ENCODE results near the gene KCNK18. TPM values are rescaled to one million over a fixed set of nuclear protein-coding genes. Genes with fewer than 3 reads are reported as not detected.

KCNK18 gene
- total RNA-seq, 1 experiment from 2014 or later, result not detected

DNA sequence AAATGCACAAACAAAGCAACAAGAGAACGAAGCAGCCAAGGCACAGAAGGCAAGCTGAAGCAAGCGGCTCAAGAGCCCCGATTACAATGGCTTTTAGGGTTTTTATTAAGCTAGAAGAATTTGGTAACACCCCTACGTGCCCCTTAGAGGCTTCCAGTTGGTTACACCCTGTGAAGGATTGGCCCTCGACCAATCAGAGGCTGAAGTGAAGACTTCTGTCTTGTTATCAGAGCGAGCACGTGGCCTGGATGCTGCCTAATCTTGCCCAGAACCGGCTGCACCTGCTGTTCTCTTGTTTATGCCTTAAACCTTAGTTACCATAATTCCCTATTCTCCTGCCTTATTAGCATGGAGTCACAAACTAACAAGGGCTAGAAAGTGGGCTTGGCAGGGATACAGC, 21.4 kb downstream of the KCNK18 start:
- H3K9me3 ChIP-seq (ENCODE audit: insufficient read depth, low read depth), result no peaks in the 10 kb centered on the region
- BruUV-seq (replicated peaks), result no TSS peak
- H3K4me1 ChIP-seq (replicated peaks; ENCODE audit: insufficient read depth), result peaks cover 7% of the 10 kb centered on the region; the same call in 1 of the 2 replicates
- POLR2A ChIA-PET (ENCODE audit: unreplicated experiment), result no interaction called here
- no peaks in the 10 kb centered on the region for H3K27me3 ChIP-seq (ENCODE audit: insufficient read depth, low read depth)
- intact Hi-C loops (cut with micrococcal nuclease; ENCODE audit: unreplicated experiment), result loop anchor here (5.0 kb wide), 1 partner anchor 224 kb away; no protein-coding TSS in a partner anchor
- H3K4me2 ChIP-seq, result no peak overlapping the region
- TF ChIP-seq, protein P1, sequence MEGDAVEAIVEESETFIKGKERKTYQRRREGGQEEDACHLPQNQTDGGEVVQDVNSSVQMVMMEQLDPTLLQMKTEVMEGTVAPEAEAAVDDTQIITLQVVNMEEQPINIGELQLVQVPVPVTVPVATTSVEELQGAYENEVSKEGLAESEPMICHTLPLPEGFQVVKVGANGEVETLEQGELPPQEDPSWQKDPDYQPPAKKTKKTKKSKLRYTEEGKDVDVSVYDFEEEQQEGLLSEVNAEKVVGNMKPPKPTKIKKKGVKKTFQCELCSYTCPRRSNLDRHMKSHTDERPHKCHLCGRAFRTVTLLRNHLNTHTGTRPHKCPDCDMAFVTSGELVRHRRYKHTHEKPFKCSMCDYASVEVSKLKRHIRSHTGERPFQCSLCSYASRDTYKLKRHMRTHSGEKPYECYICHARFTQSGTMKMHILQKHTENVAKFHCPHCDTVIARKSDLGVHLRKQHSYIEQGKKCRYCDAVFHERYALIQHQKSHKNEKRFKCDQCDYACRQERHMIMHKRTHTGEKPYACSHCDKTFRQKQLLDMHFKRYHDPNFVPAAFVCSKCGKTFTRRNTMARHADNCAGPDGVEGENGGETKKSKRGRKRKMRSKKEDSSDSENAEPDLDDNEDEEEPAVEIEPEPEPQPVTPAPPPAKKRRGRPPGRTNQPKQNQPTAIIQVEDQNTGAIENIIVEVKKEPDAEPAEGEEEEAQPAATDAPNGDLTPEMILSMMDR (conservative IDR thresholded peaks at IDR 0.05), result no peak
- no peak for TF ChIP-seq EZH2 (IDR thresholded peaks at IDR 0.05; ENCODE audit: low read depth)
- no peak overlapping the region for H2AFZ ChIP-seq
- no peak overlapping the region for H3K27ac ChIP-seq
- no peaks in the 10 kb centered on the region for H3K9me2 ChIP-seq (ENCODE audit: insufficient read depth)
- no peak overlapping the region for H3K4me3 ChIP-seq
- no peaks in the 10 kb centered on the region for H4K20me1 ChIP-seq (ENCODE audit: insufficient read depth)
- no peak for DNase-seq
- CTCF ChIA-PET, result no interaction called here
- H3K79me2 ChIP-seq (ENCODE audit: low read depth), result no peaks in the 10 kb centered on the region
- H3K36me3 ChIP-seq (ENCODE audit: low read depth), result no peaks in the 10 kb centered on the region
- H3F3A ChIP-seq (ENCODE audit: insufficient read depth, low read depth), result peaks cover 4% of the 10 kb centered on the region; the same call in 1 of the 2 replicates

DNA sequence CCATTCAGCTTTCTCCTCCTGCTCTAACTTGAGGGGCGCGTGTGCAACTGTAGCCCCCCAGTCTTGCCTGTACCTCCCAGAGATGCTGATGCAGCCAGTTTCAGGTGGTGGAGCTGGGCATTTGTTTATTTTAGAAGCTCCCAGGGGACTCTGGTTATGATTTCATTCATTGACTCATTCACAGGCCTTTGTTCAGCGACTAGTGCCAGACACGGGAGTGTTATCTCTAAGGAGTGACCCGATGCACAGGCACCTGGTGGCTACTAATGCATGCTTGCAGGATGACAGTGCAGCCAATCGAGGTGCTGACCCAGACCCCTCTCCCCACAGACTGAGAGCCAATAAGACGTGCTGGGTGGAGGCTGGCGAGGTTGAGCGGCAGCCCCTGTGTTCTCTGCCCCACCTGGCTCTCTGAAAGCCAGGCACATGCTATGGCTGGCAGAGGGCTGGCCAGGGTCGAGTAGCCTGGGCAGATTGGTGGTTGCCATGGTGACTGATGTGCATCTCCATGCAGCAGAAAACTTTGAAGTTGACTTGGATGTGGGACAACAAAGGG, 23.9 kb downstream of the KCNK18 start:
- Histone ChIP-seq H3K27me3 (ENCODE audit: insufficient read depth, low read depth) (no peaks in the 10 kb centered on the region), H3K4me3 (no peak overlapping the region), H3F3A (ENCODE audit: insufficient read depth, low read depth) (peaks cover 4% of the 10 kb centered on the region; the same call in 1 of the 2 replicates), H4K20me1 (ENCODE audit: insufficient read depth) (no peaks in the 10 kb centered on the region), H3K79me2 (ENCODE audit: low read depth) (no peaks in the 10 kb centered on the region), H3K4me1 (replicated peaks; ENCODE audit: insufficient read depth) (peaks cover 7% of the 10 kb centered on the region; the same call in 1 of the 2 replicates), H3K27ac (no peak overlapping the region), H3K4me2 (peak overlapping the region; percentile 26; the same call in 1 of the 2 replicates), H3K36me3 (ENCODE audit: low read depth) (no peaks in the 10 kb centered on the region), H3K9me3 (ENCODE audit: insufficient read depth, low read depth) (no peaks in the 10 kb centered on the region), H3K9me2 (ENCODE audit: insufficient read depth) (no peaks in the 10 kb centered on the region), H2AFZ (no peak overlapping the region)
- ChIA-PET CTCF (no interaction called here), POLR2A (ENCODE audit: unreplicated experiment) (no interaction called here)
- no TSS peak for BruUV-seq (replicated peaks)
- TF ChIP-seq EZH2 (IDR thresholded peaks at IDR 0.05; ENCODE audit: low read depth), result no peak
- TF ChIP-seq, protein P1 (conservative IDR thresholded peaks at IDR 0.05), result no peak
- peak; percentile 45 to 85 for DNase-seq
- intact Hi-C loops (cut with micrococcal nuclease; ENCODE audit: unreplicated experiment), result no loop called here

DNA sequence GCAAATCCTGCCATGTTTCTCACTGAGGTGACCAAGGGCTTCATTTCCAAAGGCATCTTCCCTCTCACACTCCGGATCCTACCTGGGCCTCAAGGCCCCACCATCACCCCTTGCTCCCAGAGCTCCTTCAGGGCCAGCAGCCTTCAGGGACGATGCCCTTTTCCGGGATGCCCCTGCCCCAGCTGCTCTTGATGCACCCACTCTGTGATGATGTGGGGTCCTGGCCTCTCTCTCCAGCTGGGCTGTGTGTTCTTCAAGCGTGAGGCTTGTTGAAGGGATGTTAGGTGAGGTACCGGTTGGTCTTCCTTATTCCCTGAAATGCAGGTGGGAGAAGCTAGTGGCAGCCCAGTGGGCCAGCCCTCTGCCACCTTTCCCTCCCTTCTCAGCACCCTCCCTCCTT, 25.3 kb downstream of the KCNK18 start:
- intact Hi-C loops (cut with micrococcal nuclease; ENCODE audit: unreplicated experiment), result no loop called here
- ChIA-PET POLR2A (ENCODE audit: unreplicated experiment) (no interaction called here), CTCF (no interaction called here)
- Histone ChIP-seq H3F3A (ENCODE audit: insufficient read depth, low read depth) (peaks cover 4% of the 10 kb centered on the region; the same call in 1 of the 2 replicates), H4K20me1 (ENCODE audit: insufficient read depth) (no peaks in the 10 kb centered on the region), H3K4me3 (no peak overlapping the region), H3K9me2 (ENCODE audit: insufficient read depth) (no peaks in the 10 kb centered on the region), H3K27me3 (ENCODE audit: insufficient read depth, low read depth) (no peaks in the 10 kb centered on the region), H3K36me3 (ENCODE audit: low read depth) (no peaks in the 10 kb centered on the region), H3K4me2 (no peak overlapping the region), H3K79me2 (ENCODE audit: low read depth) (no peaks in the 10 kb centered on the region), H3K9me3 (ENCODE audit: insufficient read depth, low read depth) (no peaks in the 10 kb centered on the region), H3K4me1 (replicated peaks; ENCODE audit: insufficient read depth) (peaks cover 7% of the 10 kb centered on the region; the same call in 1 of the 2 replicates), H2AFZ (no peak overlapping the region), H3K27ac (no peak overlapping the region)
- TF ChIP-seq EZH2 (IDR thresholded peaks at IDR 0.05; ENCODE audit: low read depth), result no peak
- TF ChIP-seq, protein P1 (conservative IDR thresholded peaks at IDR 0.05), result no peak
- no peak for DNase-seq
- BruUV-seq (replicated peaks), result no TSS peak
